ENCODE results near the gene TUBB.
"Not testable (repeated sequence)": the region's sequence is repeated elsewhere in the genome, so short reads cannot be mapped to it uniquely, and the experiment has no call there.

TUBB gene

GRCh38 chr6:30721198-30722024 lies 1.3 kb downstream of the TUBB start:
- H3K4me3 ChIP-seq (replicated peaks; ENCODE audit: low read depth, low read length), result peak overlapping the region; percentile 98
- peak; percentile 17 for TF ChIP-seq CTCF (IDR thresholded peaks at IDR 0.05; ENCODE audit: low read depth, low read length, missing control alignments)
- no peak for DNase-seq (ENCODE audit: extremely low read depth, low read depth)

- DNase-seq (ENCODE audit: extremely low read depth, low read depth), result not testable (repeated sequence)
- H3K4me3 ChIP-seq (replicated peaks; ENCODE audit: low read depth, low read length), result peak overlapping the region; percentile 98
Measured at GRCh38 chr6:30722025-30722279, 1.8 kb downstream of the TUBB start.

GRCh38 chr6:30722280-30723112 lies 2.3 kb downstream of the TUBB start:
- TF ChIP-seq CTCF (IDR thresholded peaks at IDR 0.05; ENCODE audit: low read depth, low read length, missing control alignments), result peak; percentile 92
- DNase-seq (ENCODE audit: extremely low read depth, low read depth), result no peak
- H3K4me3 ChIP-seq (replicated peaks; ENCODE audit: low read depth, low read length), result peak overlapping the region; percentile 98

- H3K4me3 ChIP-seq (replicated peaks; ENCODE audit: low read depth, low read length), result peak overlapping the region; percentile 98
- DNase-seq (ENCODE audit: extremely low read depth, low read depth), result not testable (repeated sequence)
Measured at GRCh38 chr6:30723159-30723842, 3.1 kb downstream of the TUBB start.

GRCh38 chr6:30723843-30724741 lies 3.9 kb downstream of the TUBB start:
- peak overlapping the region; percentile 98 for H3K4me3 ChIP-seq (replicated peaks; ENCODE audit: low read depth, low read length)
- not testable (repeated sequence) for DNase-seq (ENCODE audit: extremely low read depth, low read depth)

GRCh38 chr6:30724906-30725667 lies 4.9 kb downstream of the TUBB start:
- no peak for DNase-seq (ENCODE audit: extremely low read depth, low read depth)
- no peak for TF ChIP-seq CTCF (IDR thresholded peaks at IDR 0.05; ENCODE audit: low read depth, low read length, missing control alignments)
- H3K4me3 ChIP-seq (replicated peaks; ENCODE audit: low read depth, low read length), result peak overlapping the region; percentile 3; the same call in 1 of the 2 replicates

- H3K4me3 ChIP-seq (replicated peaks; ENCODE audit: low read depth, low read length), result no peak overlapping the region
- TF ChIP-seq CTCF (IDR thresholded peaks at IDR 0.05; ENCODE audit: low read depth, low read length, missing control alignments), result no peak
- DNase-seq (ENCODE audit: extremely low read depth, low read depth), result no peak
Measured at GRCh38 chr6:30725713-30726505, 5.8 kb downstream of the TUBB start.
